ENCODE results near the gene SULT6B1.
"Not testable (repeated sequence)": the region's sequence is repeated elsewhere in the genome, so short reads cannot be mapped to it uniquely, and the experiment has no call there.

SULT6B1 gene, protein sequence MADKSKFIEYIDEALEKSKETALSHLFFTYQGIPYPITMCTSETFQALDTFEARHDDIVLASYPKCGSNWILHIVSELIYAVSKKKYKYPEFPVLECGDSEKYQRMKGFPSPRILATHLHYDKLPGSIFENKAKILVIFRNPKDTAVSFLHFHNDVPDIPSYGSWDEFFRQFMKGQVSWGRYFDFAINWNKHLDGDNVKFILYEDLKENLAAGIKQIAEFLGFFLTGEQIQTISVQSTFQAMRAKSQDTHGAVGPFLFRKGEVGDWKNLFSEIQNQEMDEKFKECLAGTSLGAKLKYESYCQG

DNA sequence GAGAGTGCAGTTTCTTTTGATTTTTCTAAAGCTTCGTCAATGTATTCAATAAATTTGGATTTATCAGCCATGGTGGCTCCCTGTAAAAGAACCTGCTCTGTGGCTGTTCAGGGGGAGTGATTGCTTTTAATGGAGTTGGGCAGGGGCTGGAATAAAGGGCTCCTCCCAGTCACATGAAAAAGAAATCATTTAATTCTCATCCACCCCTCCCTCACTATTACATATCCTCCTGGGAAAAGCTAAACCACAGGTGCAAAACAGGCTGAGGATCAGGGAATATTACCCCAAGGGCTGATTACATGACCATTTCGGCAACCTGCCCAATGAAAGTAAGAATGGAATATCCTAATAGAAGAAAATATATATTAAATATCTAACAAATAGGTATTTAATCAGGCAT lies at the start of gene SULT6B1:
Gene SULT6B1 (minus strand): TSS at position 101 of the 400 bp plus-strand sequence. CDS start 30 bp downstream, at position 71.
- DNase-seq, result no peak

DNA sequence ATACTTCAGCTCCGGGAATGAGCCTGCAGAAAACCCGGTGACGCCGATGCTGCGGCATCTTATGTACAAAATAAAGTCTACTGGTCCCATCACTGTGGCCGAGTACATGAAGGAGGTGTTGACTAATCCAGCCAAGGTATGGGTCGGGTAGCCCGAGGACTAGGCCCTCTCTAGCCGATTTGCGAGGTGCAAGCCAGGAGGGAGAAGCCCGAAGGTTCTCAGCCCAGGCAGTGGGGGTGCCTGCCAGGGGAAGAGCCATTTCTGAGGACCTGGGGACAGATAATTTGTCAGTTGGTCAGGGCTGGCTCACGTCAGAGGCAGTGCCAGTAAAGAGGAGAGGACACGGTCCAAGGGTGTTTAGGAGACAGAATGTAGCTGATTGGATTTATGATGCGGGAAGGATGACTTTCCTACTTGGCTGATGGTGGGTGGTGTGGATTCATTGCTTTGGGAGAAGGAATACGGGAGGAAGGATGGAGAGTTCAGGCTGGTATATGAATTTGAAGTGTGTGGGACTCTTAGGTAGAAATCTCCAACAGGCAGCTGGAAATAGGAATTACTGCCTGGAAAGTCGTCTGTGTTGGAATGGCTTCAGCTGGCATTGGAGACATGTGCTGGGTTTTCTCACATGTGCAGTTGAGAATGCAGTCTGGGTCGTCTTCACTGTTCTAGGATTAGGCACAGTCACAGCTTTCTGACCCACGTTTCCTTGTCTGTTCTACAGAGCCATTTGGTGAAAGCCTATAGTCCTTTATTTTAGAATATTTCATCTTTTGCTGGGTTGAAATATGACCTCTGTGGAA lies 43.9 kb upstream of the SULT6B1 start:
- no peak for DNase-seq

DNA sequence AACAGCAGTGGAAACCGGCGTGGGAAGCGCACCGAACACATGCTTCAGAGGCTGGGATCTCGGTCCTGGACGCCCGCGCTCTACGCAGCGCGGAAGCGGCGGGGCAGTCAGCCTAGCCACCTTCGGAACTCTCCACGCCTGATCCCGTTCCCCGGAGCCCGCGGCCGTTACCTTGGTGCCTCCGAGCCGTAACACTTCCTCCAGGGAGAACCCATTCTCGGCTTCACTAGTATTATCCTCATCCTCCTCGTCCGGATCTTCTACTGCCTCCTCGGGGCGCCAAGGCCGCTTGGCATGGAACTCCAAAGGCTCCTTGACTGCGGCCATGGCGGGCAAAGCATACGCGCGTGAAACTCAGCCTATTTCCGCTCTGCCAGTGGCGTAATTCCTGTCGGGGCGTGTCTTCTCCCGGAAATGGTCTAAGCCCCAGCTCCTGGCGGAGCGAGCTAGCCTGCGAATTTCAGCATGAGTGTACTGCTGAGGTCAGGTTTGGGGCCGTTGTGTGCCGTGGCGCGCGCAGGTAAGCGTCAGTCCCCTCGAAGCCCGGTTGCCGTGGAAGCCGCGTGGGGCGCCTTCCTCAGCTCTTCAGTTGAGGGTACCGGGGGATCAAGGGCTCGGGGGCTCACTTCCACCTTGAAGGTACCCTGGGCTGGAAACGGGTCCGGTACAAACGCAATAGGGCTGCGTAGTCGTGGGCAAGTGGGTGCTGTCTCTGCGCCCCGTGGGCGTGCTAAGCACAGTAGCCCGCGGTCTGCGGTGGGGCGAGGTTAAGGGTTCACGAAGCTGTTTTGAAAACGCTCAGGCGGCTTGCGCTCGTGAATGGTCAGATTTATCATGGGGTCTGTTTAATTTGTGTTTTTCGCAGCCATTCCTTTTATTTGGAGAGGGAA lies 43.0 kb upstream of the SULT6B1 start, which contains the start of the genes CEBPZ and NDUFAF7:
Gene CEBPZ (minus strand): TSS at position 356 of the 890 bp plus-strand sequence. CDS start 29 bp downstream, at position 327.
Gene NDUFAF7 (plus strand): TSS at position 418 of the 890 bp plus-strand sequence. CDS start 48 bp downstream, at position 466.
- peak; percentile 56 for DNase-seq

DNA sequence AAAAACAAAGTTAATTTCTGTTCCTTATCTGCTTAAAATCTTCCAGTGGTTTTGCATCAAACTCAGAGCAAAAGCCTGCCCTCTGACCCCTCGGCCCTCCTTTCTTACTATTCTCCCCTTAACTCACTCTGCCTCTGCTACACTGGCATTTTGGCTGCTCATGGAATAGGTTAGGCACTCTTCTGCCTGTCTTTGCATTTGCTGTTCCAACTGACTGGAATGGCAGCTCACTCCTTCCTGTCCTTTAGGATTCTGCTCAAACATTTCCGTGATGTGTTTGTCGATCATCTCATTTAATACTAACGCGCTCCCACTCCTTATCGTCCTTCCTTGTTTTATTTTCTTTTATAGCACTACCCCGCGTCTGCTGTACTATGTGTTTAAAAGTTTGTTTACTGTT lies 42.1 kb upstream of the SULT6B1 start:
- no peak for DNase-seq

DNA sequence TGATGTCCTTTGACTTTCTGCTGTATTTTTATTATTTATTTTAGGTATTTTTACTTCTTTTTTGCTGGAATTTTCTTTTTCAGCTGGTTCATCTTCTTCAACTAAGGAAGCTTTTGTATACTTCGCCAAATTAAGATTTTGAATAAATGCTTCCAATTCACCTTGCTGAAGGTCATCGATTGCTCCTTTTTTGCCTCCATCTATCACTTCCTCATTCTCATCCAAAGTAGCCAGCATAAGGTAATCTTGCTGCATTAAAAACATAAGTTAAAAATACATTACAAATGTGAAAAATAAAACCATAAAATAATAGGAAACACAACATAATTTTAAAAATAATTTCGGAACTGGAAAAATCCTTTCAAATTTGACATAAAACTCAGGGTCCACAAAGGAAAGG lies 40.3 kb upstream of the SULT6B1 start:
- no peak for DNase-seq

DNA sequence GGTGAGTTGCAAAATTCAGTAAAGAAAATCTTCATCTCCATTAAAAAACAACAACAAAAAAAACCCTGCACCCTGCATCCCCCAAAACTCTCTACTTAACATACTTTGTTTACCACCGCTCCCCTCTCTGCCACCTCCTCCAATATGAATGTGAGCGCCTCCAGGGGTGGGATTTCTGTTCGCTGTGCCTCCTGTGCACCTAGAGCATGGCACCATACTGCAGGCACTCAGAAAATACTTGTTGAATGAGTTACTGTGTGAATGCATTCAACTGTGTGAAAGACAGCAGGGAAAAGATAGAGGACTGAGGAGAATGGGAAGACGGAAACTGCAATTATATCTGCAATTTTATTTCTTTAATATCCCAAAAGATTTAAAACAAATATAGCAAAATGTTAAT lies 38.4 kb upstream of the SULT6B1 start:
- DNase-seq, result no peak

DNA sequence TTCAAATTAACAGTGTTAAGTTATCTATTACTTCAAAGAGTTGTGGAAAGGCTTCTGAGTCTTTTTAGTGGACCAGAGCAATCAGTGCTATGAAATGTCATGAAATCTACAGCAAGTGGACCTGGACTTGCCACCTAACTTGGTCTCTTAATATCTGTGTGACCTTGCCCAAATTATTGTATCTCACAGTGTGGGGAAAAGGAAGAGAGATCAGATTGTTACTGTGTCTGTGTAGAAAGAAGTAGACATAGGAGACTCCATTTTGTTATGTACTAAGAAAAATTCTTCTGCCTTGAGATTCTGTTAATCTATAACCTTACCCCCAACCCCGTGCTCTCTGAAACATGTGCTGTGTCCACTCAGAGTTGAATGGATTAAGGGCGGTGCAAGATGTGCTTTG lies 36.7 kb upstream of the SULT6B1 start:
- not testable (repeated sequence) for DNase-seq

DNA sequence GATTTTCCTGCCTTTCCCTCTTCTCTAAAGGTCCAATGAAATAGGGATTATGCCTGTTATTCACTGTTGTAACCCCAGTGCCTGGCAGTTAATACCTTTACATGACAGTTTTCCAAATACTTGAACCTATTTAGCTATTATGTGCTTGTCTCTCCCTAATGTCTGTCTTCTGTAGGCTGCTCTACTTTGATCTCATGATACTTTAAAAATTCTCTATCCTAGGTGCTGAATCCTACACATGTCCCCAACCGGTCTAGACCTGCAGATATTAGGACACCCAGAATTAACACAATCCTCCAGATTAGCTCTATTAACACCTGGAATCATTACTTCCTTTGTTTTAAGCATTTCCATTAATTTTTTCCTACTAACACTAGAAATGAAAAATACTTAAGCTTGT lies 35.6 kb upstream of the SULT6B1 start:
- DNase-seq, result no peak

DNA sequence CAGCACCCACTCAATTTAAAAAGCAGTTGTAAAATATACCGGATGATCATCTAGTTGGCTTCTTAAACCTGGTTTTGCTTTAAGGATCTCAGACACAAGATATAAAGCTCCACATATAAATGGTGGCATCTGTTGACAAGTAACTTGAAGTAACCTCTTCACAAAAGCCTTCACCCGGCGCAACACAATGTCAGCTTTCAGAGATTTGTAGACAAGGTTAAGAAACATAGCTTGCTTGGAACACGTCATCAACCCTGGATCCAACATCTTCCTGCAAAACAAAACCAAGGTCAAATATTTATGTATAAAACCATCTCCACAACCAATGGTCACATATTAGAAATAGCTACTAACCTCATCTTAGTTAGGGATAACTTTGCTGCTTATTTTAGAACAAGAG lies 34.7 kb upstream of the SULT6B1 start:
- DNase-seq, result no peak

DNA sequence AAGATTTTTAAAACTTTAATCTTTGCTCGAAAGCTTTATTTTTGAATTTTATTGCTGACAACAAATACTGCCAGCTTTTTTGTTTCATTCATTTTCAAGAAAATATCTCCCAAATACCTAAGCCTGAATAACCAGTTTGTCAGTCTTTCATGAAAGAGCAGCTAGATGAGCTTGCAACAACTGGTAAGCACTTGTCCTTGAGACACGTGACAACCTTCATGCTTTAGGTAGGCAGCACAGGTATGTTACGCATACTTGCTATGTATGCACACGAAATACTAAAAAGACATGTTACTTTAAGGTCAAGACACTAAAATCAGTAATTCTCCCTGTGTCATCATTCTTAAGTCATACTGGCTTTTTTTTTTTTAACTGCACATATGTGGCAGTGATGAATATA lies 30.6 kb upstream of the SULT6B1 start:
- DNase-seq, result no peak

DNA sequence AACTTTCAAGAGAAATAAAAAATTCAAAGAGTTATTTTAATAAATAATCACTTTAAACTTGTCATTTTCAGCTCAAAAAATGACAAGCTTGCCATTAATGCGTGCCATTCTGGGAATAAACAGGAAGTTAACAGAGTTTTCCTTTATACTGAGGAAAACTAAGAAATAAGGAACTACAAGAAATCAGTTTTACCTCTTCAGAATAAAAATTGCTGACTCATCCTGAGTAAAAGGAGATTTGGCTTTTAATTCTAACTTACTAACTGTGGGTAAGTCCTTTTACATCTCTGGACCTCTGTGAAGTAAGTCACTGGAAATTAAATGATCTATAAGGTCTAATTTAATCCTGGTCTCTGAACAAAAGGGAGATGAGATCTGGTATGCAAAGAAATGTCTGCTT lies 26.8 kb upstream of the SULT6B1 start:
- DNase-seq, result no peak

DNA sequence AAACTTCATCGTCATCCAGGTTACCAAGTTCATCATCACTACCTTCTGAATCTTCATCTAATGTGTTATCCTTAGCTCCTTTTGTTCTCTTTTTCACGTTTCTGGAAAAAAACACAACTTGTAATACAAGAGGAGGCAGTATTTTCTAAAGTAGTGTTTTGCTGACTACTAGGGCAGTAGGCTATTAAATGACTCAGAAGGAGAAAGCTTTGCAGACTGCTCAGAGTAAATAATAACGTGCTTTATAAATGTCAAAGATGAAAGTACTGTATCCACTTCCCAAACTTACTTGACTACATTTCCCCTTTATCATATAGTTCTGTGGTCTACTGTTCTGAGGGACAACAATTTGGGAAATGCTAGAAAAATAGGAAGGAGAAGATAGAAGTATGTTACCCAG lies 23.5 kb upstream of the SULT6B1 start:
- no peak for DNase-seq

DNA sequence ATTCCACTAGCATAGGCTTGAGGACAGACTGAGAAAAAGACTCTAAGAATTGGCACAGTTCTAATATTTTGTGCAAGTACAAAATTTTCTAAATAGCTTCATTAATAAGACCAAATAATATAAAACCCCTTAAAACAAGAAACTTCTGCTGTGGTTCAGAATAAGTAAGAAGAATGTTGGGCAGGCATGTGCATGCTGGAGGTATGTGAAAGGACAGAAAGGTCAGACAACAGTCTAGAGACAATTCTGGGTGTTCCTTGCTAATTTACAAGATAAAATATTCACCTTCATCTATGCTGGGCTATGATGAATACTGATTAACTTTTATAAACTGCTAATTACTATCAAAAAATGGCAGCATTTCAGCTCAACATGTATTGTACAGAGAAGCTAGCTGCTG lies 22.7 kb upstream of the SULT6B1 start:
- no peak for DNase-seq

DNA sequence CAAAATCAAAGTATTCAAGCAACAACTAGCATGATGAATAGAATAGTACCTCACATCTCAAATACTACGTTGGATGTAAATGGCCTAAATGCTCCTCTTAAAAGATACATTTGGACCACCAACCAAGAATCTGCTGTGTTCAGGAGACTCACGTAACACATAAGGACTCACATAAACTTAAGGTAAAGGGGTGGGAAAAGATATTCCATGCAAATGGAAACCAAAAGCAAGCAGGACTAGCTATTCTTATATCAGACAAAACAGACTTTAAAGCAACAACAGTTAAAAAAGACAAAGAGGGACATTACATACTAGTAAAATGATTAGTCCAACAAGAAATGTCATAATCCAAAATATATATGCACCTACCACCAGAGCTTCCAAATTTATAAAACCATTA lies 18.3 kb upstream of the SULT6B1 start:
- DNase-seq, result not testable (repeated sequence)

DNA sequence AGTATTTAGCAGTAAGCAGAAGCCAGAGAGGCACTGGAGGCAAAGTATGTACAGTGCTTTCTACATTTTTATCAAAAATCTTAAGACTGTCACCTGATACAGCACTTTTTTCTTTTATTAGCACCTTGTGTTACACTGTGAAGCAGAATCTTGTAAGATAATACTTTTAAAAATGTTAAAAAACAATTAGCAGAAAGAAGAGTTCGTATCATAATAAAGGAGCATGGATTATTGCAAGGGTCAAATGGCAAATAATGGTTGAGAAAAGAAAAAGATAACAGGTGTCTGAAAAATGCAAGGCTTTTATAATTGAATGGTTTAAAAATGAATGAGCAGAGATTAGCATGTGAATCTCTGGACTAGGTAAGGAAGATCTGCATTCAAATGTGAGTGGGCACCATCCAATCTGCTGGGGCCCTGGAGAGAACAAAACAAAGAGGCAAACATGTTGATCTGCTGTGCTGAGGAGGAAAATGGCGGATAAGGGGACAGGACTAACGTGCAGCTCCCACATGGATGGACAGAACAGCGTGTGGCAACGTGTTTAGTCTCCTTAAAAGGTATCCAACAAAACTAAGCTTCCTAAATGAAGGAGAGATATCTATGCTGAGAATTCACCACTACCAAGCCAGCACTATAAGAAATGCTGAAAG lies 17.3 kb upstream of the SULT6B1 start:
- DNase-seq, result no peak

DNA sequence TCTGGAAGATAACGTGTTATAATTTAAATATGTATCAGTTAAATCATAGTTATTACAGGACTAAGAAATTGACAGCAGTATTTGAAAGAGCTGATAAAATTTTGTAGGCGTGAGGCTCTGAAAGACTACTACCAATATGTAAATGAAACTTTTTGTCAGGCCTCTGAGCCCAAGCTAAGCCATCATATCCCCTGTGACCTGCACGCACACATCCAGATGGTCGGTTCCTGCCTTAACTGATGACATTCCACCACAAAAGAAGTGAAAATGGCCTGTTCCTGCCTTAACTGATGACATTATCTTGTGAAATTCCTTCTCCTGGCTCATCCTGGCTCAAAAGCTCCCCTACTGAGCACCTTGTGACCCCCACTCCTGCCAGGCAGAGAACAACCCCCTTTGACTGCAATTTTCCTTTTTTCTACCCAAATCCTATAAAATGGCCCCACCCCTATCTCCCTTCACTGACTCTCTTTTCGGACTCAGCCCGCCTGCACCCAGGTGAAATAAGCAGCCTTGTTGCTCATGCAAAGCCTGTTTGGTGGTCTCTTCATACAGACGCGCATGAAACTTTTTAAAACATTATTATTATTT lies 16.7 kb upstream of the SULT6B1 start:
- DNase-seq, result not testable (repeated sequence)

DNA sequence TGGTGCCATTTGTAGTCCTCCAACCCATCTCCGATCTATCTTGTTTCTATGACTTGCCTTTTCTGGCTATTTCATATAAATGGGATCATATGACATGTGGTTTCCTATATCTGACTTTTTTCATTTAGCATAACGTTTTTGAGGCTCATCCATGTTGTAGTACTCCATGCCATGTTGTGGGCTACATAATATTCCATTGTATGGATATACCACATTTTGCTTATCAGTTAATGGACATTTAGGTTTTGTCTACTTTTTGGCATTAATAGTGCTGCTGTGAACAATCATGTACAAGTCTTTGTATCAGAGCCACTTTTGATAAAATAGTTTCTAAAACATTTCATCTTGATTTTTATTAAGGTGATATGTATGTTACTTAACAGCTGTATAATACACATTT lies 15.2 kb upstream of the SULT6B1 start:
- no peak for DNase-seq

DNA sequence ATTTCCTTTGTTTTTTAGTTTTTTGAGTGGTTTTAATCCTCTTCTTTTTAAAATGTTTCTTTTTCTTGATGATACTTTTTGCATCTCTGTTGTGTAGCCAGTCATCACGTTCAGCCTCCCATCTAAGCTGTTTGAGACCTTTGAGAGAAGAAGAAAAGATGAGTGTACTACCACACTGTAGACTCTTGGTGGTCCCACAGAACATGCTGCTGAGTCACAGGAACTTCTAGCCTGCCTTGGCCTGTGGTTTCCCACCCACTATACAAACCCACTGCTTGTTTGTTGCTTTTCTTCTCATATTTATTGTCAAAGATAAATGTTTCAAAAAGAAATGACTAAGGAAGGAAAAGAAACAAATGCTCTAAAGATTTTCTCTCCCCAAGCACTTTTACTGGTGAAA lies 13.3 kb upstream of the SULT6B1 start:
- DNase-seq, result no peak

DNA sequence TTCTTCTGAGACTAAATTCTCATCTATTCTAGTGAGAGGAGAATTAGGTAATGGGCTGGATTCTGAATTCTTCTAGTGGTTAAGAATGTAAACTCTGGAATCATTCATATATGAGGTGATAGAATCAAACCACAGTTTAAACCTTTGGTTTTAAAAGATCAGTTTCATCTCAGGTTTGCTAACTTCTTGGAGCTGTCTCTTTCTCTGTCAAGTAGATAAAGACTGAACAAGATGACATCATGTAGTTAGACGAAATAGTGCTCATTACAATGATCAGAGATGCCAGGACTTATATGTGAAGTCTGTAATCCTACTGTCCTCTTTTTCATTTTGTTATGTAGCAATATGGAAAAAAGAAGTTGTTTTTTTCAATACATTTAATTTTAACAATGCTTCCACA lies 12.7 kb upstream of the SULT6B1 start:
- DNase-seq, result no peak

DNA sequence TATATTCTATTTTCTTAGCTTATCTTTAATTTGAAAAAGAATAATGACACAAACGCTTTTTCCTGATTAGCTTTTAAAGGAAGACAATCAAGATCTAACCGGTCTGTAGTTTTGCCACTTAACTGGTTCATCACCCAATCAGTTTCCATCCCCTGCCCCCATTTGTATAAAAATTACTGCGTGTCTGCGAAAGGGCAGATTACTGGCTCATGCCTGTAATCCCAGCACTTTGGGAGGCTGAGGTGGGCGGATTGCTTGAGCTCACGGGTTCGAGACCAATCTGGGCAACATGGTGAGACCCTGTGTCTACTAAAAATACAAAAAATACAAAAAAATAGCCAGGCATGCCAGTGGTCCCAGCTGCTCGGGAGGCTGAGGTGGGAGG lies 10.2 kb upstream of the SULT6B1 start:
- DNase-seq, result no peak

DNA sequence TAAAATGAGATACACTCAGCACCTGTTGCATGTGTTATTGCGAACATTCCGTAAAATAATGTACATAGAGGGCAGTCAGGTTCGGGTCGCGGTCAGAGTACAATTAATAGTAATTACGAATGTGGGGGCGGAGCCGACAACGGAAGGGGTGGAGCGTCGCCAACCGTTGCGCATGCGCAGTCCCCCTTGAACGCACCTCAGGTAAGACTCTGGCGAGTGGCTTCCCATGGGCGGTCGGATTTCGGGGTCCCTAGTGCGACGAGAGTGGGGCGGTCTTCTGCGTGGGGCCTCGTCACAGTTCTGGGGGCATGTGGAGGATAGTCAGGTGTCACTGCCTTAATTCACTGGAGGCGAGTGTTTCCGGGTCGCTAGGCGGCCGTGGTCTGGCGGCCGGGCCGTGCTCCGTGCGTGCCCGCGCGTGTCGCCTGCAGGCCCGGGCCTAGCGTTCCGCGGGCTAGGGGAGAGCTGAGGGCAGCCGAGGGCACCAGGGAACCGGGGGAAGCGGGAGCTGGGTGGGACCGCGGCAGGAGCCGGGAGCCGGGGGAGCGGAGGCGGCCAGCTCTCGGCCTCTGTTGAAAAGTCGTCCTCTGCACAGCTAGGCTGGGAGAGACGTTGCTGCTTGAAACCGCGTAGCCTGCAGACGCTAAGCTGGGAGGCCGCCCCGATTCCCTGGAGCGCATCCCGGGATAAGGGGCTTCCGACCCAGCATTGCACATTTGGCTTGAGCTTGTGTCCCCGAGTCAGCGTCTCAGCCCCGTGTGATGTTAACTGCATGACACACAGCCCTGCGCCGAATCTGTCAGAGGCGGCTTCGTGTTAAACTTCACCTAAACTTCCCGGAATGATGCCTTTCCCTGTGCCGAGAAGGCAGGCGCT lies 8.1 kb upstream of the SULT6B1 start, which contains the start of gene CEBPZOS:
Gene CEBPZOS (plus strand): TSS at position 177 of the 876 bp plus-strand sequence. CDS start 3,209 bp downstream, outside the sequence.
- peak; percentile 58 for DNase-seq
